Neuron (in vitro differentiated cells): ENCODE measurements around the gene SPATA20.

ENCODE experiments used
- H2AFZ ChIP-seq: one replicate; pipeline ENCODE4 v1.6.1; 2013; ENCODE audit warnings: low read depth, mild to moderate bottlenecking, inconsistent platforms, low read length, moderate library complexity
- H3K27me3 ChIP-seq: one replicate; pipeline ENCODE4 v1.6.1; 2013; ENCODE audit warnings: low read length; ENCODE audit not compliant: insufficient read depth
- H3K36me3 ChIP-seq: one replicate; pipeline ENCODE4 v1.6.1; 2013; ENCODE audit warnings: low read length; ENCODE audit not compliant: insufficient read depth
- H3K4me1 ChIP-seq: one replicate; pipeline ENCODE4 v1.6.1; 2013; ENCODE audit warnings: low read length; ENCODE audit not compliant: insufficient read depth
- H3K4me3 ChIP-seq: 2 replicates; pipeline ENCODE4 v1.5.1; 2013; ENCODE audit warnings: mild to moderate bottlenecking, low read length, moderate library complexity
- H3K9me3 ChIP-seq: one replicate; pipeline ENCODE4 v1.6.1; 2013; ENCODE audit warnings: low read length

SPATA20 gene

GRCh38 chr17:50549256-50549941, 2.4 kb downstream of the SPATA20 start:
- Histone ChIP-seq H3K36me3 (no peaks in the 10 kb centered on the region), H3K27me3 (no peaks in the 10 kb centered on the region), H3K4me1 (peaks cover 4% of the 10 kb centered on the region), H3K4me3 (no peak overlapping the region), H2AFZ (no peak overlapping the region), H3K9me3 (no peaks in the 10 kb centered on the region)

DNA sequence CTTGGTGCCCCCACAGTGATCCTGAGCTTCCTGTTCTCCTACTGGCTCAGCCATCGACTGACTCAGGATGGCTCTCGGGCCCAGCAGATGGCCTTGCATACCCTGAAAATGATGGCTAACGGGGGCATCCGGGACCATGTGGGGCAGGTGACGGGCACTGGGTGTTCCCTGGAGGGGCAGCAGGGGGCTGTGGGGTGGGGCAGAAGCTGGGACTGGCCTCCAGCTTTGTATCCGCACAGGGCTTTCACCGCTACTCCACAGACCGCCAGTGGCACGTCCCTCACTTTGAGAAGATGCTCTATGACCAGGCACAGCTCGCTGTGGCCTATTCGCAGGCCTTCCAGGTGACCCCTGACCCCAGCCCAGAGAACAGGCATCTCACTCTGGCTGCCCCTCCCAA, 3.0 kb downstream of the SPATA20 start:
- Histone ChIP-seq H3K27me3 (no peaks in the 10 kb centered on the region), H2AFZ (no peak overlapping the region), H3K4me1 (peaks cover 4% of the 10 kb centered on the region), H3K9me3 (no peaks in the 10 kb centered on the region), H3K4me3 (no peak overlapping the region), H3K36me3 (no peaks in the 10 kb centered on the region)

DNA sequence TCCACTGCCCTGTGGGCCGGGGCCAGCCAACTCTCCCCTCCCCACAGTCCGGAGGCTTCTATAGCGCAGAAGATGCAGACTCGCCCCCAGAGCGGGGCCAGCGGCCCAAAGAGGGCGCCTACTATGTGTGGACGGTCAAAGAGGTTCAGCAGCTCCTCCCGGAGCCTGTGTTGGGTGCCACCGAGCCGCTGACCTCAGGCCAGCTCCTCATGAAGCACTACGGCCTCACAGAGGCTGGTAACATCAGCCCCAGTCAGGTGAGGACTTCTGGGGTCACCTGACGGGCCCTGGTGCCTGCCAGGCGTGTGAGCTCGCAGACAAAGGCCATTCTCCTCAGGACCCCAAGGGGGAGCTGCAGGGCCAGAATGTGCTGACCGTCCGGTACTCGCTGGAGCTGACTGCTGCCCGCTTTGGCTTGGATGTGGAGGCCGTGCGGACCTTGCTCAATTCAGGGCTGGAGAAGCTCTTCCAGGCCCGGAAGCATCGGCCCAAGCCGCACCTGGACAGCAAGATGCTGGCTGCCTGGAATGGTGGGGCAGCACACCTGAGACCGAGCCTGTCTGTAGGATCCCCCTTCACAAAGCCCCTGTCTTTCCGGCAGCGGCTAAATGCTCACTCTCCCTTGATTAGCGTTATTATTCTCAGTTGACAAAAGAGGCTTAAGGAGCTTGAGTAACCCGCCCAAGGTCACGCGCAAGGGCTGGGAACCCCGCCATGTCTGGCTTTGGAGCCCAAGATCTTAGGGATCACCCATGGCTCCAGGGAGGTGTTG, 3.9 kb downstream of the SPATA20 start:
- no peak overlapping the region for H3K4me3 ChIP-seq
- no peaks in the 10 kb centered on the region for H3K27me3 ChIP-seq
- H2AFZ ChIP-seq, result no peak overlapping the region
- peaks cover 6% of the 10 kb centered on the region for H3K4me1 ChIP-seq
- H3K36me3 ChIP-seq, result no peaks in the 10 kb centered on the region
- no peaks in the 10 kb centered on the region for H3K9me3 ChIP-seq

DNA sequence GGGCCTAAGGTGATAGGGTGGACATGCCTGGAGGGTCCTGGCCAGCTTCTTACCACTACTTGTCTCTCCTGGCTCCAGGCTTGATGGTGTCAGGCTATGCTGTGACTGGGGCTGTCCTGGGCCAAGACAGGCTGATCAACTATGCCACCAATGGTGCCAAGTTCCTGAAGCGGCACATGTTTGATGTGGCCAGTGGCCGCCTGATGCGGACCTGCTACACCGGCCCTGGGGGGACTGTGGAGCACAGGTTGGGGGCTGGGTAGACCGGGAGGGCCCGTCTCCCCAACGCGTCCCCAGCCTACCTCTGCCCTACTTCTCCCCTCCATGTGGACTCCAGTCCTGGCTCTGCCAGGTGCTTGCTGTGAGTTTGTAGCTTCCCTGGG, 4.5 kb downstream of the SPATA20 start:
- H3K36me3 ChIP-seq, result no peaks in the 10 kb centered on the region
- no peaks in the 10 kb centered on the region for H3K9me3 ChIP-seq
- H3K4me1 ChIP-seq, result peaks cover 11% of the 10 kb centered on the region

GRCh38 chr17:50551884-50552283, 4.9 kb downstream of the SPATA20 start:
- H3K36me3 ChIP-seq, result no peaks in the 10 kb centered on the region
- no peaks in the 10 kb centered on the region for H3K9me3 ChIP-seq
- H2AFZ ChIP-seq, result no peak overlapping the region
- H3K4me1 ChIP-seq, result peaks cover 15% of the 10 kb centered on the region
- no peak overlapping the region for H3K4me3 ChIP-seq
- H3K27me3 ChIP-seq, result no peaks in the 10 kb centered on the region

More for the DNA sequence above, 4.5 kb downstream of the SPATA20 start:
- Histone ChIP-seq H3K4me3 (no peak overlapping the region), H3K27me3 (no peaks in the 10 kb centered on the region), H2AFZ (no peak overlapping the region)

DNA sequence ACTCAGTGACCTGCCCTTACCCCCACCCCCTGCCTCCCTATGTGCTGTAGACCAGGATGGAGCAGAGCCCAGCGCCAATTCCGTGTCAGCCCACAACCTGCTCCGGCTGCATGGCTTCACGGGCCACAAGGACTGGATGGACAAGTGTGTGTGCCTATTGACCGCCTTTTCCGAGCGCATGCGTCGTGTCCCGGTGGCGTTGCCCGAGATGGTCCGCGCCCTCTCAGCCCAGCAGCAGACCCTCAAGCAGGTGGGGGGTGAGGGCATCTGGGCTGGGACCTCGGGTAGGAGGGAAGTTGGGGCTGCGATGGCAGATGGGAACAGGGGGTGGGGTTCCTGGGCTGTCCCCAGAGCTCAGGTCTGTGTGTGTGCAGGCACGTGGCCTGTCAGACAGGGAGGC, 7.2 kb downstream of the SPATA20 start:
- H3K36me3 ChIP-seq, result no peaks in the 10 kb centered on the region
- no peaks in the 10 kb centered on the region for H3K9me3 ChIP-seq
- no peak overlapping the region for H2AFZ ChIP-seq
- H3K4me3 ChIP-seq, result no peak overlapping the region
- peaks cover 21% of the 10 kb centered on the region for H3K4me1 ChIP-seq
- peaks cover 12% of the 10 kb centered on the region for H3K27me3 ChIP-seq

DNA sequence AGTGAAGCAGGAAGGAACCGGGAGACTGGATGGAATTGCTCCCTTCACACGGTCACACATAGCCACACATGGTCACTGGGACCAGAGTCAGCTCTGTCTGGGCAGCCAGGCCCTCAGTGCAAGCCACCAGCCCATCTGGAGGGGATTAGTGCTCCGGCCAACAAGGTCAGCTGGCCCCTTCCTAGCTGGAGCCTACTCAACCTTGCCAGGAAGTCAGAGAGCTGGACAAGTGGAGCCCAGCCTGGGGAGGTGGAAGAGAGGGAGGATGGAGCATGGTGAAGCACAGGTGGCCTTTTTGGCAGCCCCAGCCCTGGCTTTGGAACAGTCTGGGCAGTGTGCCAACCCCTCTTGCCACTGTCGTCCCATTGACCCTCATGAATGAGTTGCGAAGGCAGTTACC, 9.8 kb downstream of the SPATA20 start:
- no peaks in the 10 kb centered on the region for H3K36me3 ChIP-seq
- H3K9me3 ChIP-seq, result no peaks in the 10 kb centered on the region
- H3K27me3 ChIP-seq, result peaks cover 23% of the 10 kb centered on the region
- H3K4me3 ChIP-seq, result no peak overlapping the region
- H2AFZ ChIP-seq, result no peak overlapping the region
- H3K4me1 ChIP-seq, result peaks cover 36% of the 10 kb centered on the region

DNA sequence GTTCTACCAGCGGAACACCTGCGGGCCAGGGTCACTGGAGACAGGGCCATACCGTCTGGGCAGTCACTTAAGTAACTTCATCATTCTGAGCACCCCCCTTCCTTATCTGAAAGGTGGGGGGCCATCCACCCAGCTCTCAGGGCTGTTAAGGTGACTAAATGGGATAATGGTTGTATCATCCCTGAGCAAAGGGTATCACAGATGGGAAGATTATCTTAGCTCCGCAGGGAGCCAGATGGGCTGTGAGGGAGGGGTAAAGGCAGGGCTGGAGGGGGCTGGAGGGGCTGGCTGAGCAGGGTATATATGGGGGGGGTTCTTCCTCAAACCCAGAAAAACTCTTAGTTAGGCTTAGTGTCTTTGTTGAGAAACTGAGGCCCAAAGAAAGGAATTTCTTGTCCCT, 10.7 kb downstream of the SPATA20 start:
- H3K4me3 ChIP-seq, result no peak overlapping the region
- H3K4me1 ChIP-seq, result peaks cover 43% of the 10 kb centered on the region
- H3K27me3 ChIP-seq, result peaks cover 29% of the 10 kb centered on the region
- no peak overlapping the region for H2AFZ ChIP-seq
- H3K9me3 ChIP-seq, result no peaks in the 10 kb centered on the region
- H3K36me3 ChIP-seq, result no peaks in the 10 kb centered on the region

- Histone ChIP-seq H2AFZ (no peak overlapping the region), H3K9me3 (no peaks in the 10 kb centered on the region), H3K36me3 (no peaks in the 10 kb centered on the region), H3K4me1 (peaks cover 47% of the 10 kb centered on the region), H3K4me3 (no peak overlapping the region), H3K27me3 (peaks cover 34% of the 10 kb centered on the region)
Measured at GRCh38 chr17:50558091-50558490, 11.1 kb downstream of the SPATA20 start.

DNA sequence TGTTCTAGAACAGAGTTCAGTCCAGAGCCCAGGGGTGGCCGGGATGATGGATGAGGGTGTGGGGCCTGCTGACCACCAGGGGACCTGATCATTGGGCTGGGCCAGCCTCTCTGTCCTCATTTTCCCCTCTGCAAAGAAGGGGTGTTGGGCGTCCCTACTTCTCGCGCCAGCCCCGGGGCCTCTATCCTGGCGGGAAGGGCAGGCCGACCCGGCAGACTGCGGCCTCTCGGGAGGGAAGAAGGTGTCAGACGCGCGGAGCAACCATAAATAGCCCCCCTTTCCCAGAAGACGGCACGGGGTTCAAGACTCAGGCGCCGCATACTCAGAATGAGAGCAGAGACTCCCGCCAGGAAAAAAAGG, 11.6 kb downstream of the SPATA20 start:
- no peaks in the 10 kb centered on the region for H3K9me3 ChIP-seq
- H2AFZ ChIP-seq, result no peak overlapping the region
- peaks cover 49% of the 10 kb centered on the region for H3K4me1 ChIP-seq
- H3K4me3 ChIP-seq, result no peak overlapping the region
- H3K36me3 ChIP-seq, result no peaks in the 10 kb centered on the region
- H3K27me3 ChIP-seq, result peaks cover 39% of the 10 kb centered on the region

DNA sequence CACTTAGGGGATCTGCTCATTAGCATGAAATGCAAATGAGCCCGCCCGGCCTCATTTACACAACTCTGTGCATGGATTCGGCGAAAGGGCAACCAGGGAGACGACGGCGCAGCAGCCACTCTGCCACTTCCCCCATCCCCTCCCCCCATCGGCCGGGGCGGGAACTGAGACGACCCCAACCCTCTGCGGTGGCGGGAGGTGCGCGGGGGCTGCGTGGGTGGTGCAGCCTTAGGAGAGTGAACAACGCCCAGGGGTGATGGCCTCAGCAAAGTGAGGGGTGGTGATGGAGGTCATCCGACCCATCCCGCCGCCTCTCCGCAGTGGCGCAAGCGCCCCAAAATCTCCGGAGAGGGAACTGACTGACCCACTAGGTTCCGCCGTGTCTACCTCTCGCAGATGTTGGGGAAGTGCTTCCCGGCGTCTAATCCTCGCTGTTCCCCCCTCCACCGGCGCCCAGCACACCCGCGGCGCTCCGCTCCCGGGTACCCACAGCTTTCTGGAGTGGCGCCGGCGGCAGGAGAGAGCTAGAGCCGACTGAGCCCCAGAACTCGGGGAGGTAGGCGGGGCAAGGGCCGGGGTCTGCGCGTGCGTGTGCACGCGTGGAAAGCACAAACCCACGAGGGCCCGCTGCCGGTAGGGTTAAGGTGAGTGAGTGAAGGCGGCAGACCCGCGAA, 12.1 kb downstream of the SPATA20 start:
- H3K4me3 ChIP-seq, result no peak overlapping the region
- H3K36me3 ChIP-seq, result no peaks in the 10 kb centered on the region
- no peak overlapping the region for H2AFZ ChIP-seq
- H3K9me3 ChIP-seq, result no peaks in the 10 kb centered on the region
- peaks cover 44% of the 10 kb centered on the region for H3K27me3 ChIP-seq
- H3K4me1 ChIP-seq, result peaks cover 54% of the 10 kb centered on the region

DNA sequence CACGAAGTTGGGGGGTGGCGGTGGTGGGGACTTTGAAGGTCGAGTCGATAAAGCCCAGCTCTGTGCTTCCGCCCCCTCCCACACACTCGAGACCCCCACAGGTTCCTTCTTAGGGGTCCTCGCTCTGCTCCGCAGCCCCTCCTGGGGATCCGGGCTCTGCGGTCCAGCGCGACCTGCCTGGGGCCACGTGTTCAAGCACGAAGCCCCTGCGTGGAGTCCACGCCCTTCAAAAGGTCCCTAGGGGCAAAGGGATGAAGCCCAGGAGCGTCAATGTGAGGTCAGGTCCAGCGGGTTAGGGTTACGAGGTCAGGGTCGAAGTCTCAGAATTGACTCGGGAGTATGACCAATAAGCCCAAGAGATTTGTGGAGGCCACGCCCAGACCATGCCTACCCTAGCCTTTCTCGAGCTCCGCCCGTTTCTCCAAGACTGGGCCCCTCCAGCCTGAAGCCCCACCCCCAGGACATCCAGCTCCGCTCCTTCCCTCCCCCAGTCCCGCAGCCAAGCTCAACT, 12.8 kb downstream of the SPATA20 start:
- Histone ChIP-seq H3K36me3 (no peaks in the 10 kb centered on the region), H2AFZ (no peak overlapping the region), H3K9me3 (no peaks in the 10 kb centered on the region), H3K4me3 (peak overlapping the region; percentile 36), H3K27me3 (peaks cover 44% of the 10 kb centered on the region), H3K4me1 (peaks cover 60% of the 10 kb centered on the region)

GRCh38 chr17:50560185-50560824, 13.3 kb downstream of the SPATA20 start, which contains the start of gene CACNA1G:
Gene CACNA1G (plus strand): TSS chr17:50560715. CDS start chr17:50561460, 745 bp downstream.
- H3K9me3 ChIP-seq, result no peaks in the 10 kb centered on the region
- peaks cover 65% of the 10 kb centered on the region for H3K4me1 ChIP-seq
- H2AFZ ChIP-seq, result peak within 1 kb of the TSS; percentile 37
- H3K27me3 ChIP-seq, result peaks cover 44% of the 10 kb centered on the region
- peak within 1 kb of the TSS; percentile 36 for H3K4me3 ChIP-seq
- no peaks in the 10 kb centered on the region for H3K36me3 ChIP-seq
